HL-60/S4 treated with retinoic acid at 250 ng/mL for 4 days and 3 days (cell line): ENCODE data around the gene ACKR2.

Experiments
- in situ Hi-C: fragments of 300-500 bp; cut with MboI; formaldehyde crosslinking; loops from 2 replicates; pipeline ENCODE4 v1.7.0; 2022; ENCODE audit warnings: low sequenced_read_pairs

ACKR2 gene, protein sequence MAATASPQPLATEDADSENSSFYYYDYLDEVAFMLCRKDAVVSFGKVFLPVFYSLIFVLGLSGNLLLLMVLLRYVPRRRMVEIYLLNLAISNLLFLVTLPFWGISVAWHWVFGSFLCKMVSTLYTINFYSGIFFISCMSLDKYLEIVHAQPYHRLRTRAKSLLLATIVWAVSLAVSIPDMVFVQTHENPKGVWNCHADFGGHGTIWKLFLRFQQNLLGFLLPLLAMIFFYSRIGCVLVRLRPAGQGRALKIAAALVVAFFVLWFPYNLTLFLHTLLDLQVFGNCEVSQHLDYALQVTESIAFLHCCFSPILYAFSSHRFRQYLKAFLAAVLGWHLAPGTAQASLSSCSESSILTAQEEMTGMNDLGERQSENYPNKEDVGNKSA

DNA sequence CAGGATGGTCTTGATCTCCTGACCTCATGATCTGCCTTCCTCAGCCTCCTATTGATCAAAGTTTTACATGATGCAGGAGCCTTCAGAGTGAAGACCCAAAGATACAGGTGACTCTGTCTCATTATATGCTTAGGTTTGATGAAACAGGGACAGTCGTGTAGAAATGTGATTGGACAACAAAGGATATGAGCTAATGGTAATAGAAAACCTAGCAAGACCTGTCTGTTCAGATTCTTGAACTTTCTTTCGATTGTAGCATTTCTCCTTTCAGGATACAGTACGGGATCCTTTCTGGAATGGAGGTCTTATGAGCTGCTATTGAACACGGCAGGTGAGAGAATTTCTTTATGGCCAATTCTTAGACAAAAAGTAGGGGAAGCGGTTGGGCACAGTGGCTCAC, at the start of gene ACKR2:
ACKR2 (plus strand) TSS at position 244 of the 400 bp plus-strand sequence. CDS start 55,058 bp downstream, outside the sequence.
- in situ Hi-C loops: no loop called here

DNA sequence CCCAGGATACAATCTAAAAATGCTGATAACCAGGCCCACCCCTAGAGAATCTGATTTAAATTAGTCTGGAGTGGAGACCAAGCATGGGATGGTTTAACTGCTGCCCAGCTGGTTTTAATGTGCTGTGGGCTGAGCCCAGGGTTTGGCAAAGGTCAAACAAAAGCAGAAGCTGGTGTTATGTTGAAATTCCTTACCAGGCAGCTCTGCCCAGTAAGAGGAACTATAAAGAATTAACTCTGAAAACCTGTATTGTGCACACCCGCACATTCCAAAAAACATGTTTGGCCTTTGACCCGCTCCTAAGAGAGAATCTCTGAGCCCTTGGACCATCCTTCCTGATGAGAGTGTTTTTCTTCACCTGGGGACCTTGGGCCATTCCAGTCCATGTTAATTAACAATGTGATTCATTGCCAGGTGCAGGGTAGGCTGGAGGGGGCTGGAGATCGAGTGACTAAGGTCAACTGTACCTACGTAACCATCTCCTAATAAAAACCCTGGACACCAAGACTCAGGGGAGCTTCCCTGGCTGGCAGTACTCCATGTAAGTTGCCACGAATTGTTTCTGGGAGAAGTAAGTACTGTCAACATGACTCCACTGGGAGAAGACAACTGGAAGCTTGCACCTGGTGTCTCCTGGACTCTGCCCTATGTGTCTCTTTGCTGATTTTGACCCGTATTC, 47.1 kb upstream of the ACKR2 start:
- in situ Hi-C loops: no loop called here

DNA sequence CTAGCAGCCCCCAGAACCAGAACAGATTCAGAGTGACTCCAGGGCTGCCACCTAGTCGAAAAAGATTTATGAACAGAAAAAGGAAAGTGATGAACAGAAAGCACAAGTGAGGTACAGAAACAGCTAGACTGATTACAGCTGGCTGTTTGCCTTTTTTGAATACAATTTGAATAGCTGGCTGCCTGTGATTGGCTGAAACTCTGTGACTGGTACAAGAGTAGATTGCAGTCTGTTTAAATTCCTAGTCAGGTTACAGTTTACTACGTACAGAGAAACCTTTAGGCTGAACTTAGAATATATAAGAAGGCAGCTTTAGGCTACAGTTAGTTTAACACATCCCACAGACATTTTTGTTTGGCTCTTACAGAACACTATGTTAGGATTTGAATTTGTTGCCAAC, 46.2 kb upstream of the ACKR2 start:
- in situ Hi-C loops: no loop called here

DNA sequence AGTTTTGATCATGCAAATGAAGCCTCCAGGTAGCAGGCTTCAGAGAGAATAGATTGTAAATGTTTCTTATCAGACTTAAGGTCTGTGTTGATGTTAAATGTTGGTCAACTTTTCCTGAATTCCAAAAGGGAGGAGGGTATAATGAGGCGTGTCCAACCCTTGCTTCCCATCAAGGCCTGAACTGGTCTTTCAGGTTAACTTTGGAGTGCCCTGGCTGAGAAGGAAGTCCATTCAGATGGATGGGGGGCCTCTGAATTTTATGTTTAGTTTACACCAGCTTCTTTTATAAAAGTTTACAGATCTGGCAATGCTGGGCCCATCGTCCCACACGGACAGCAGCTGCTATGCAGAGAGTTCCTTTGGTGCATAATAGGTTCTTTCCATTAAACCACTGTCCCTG, 45.1 kb upstream of the ACKR2 start:
- in situ Hi-C loops: no loop called here

DNA sequence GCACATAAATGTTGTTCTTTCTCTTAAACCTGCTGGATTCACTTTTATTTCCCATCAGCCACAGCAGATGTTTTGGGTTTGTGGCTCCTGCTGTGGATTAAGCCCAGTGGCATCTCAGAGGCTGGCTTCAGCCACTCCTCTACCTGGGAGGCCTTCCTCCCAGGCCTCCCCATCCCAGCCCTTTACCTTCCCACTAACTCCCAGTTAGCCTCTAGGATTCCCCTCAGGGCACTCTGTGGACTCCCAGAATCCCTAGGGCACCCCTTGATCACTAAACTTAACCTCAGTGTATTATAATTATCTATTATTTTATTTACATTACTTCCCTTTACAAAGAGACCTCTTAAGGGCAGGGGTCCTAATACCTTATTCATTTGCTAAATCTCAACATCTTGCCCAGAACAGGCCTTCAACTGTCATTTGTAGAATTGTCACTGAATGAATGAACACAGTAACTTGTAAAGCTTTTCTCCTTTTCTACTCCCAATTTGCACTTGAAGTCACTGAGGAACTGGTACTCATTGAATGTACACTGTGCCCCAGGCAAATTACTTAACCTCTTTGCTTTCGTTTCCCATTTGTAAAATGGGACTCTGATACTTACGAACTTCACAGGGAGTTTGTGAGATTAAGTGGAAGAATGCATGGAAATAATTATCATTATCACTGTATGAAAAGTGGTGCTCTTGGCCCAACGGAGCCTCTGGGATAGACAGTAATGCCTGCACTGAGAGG, 44.5 kb upstream of the ACKR2 start:
- in situ Hi-C loops: no loop called here

DNA sequence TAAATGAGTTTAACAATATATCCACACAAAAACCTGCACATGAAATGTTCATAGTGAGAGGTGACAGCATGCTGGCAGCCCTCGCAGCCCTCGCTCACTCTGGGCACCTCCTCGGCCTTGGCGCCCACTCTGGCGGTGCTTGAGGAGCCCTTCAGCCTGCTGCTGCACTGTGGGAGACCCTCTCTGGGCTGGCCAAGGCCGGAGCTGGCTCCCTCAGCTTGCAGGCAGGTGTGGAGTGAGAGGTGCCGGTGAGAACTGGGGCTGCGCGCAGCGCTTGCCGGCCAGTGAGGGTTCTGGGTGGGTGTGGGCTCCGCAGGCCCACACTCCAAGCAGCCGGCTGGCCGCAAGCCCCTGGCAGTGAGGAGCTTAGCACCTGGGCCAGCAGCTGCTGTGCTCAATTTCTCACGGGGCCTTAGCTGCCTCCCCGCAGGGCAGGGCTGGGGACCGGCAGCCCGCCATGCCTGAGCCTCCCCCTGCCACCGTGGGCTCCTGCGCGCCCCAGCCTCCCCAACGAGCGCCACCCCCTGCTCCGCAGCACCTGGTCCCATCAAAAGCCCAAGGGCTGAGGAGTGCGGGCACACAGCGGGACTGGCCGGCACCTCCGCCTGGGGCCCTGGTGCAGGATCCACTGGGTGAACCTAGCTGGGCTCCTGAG, 39.6 kb upstream of the ACKR2 start:
- in situ Hi-C loops: no loop called here

DNA sequence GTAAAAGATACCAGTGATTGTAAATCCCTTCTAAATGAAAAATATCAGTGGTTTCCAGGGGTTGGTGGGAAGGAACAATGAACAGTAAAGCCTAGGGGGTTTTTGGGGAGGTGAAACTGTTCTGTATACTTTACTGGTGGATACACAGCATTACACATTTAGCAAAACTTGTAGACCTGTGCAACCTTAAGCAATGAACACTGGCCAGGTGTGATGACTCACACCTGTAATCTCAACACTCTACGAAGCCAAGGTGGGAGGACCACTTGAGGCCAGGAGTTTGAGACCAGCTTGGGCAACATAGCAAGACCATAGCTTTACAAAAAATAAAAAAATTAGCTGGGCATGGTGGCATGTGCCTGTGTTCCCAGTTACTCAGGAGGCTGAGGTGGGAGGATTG, 38.0 kb upstream of the ACKR2 start:
- in situ Hi-C loops: no loop called here

DNA sequence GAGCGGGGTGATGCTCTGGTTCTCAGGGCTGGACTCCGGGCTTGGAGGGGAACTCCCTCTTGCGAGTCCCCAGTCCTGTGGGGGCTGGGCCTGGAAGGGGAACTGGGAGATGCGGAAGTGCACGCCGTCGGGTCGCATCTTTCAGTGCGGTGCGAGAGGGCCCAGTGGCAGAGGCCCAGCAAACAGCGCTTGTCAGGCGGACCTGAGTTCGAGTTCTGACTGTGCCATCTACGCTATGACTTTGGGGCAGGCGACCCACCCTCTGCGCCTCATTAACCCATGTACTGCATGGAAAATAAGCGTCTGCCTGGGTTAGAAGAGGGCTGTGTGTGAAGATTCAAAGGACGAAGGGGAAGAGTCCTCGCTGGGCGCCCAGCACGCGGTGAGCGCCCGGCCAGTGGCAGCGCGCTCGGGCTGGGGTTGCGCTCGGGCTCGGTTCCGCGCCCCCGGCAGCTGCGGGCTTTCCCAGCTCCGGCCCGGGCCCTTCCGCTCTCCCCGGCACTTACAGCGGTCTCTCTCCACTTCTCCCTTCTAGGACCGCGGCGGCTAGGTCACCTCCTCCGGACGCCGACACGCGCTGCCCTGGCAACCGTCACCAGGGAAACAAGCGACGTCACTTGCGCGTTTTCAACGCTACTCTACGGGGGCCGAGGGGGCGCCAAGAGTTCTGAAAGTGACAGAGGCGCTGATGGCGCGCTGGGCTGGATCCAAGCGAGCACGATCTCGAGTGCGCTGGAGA, 36.4 kb upstream of the ACKR2 start, which contains the start of gene CCDC13:
CCDC13 (minus strand) TSS at position 584 of the 739 bp plus-strand sequence. CDS start 14,908 bp downstream, outside the sequence.
- in situ Hi-C loops: no loop called here

DNA sequence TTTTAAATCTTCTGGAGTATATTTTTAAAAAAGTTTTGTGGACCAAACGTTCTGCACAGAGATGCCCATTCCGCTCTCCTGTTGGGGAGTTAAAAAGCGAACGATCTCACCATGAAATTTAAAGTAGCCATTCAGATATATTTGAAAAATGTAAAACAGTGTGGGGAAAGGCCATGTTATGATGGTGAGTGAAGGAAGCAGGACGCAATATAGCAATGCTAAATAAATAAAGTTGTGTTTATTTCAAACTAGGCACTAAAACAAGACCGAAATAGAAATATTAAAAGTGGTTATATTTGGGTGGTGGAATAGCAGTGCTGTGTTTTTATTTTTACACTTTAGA, 35.9 kb upstream of the ACKR2 start:
- in situ Hi-C loops: no loop called here

DNA sequence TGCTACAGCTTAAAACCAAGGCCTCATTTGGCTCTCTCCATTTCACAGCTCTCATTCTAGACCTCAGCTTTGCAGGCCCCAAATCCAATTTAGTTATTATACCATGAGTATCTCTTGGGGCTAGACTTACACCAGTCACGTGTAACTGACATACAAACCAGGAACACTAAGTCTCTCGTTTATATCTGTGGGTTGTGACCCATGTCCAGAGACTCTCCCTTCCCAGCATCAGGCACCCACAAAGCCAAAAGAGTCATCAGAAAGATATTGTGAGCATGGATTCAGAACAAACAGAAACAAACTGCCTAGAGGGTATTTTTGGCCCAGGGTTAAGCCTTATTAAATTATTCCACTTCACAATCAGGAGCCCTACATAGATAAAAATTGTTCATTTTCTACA, 30.6 kb upstream of the ACKR2 start:
- in situ Hi-C loops: no loop called here

DNA sequence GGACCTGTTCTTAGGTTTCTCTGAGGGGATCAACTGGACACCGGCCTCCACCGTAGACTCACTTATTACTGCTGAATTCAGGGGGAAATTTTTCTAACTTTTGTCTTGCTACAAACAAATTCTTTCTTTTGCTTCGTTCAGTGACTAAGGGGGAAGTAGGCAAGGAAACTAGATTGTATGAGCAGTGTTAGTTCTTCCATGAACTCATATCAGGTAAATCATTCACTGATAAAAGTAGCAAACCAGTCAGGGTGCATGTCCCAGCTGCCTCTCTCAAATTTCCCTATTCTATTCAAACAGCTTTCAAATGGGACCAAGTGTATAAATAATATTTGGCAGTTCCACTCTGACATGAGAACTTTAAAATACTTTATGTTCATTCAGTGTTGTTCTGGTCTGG, 28.8 kb upstream of the ACKR2 start:
- in situ Hi-C loops: no loop called here

DNA sequence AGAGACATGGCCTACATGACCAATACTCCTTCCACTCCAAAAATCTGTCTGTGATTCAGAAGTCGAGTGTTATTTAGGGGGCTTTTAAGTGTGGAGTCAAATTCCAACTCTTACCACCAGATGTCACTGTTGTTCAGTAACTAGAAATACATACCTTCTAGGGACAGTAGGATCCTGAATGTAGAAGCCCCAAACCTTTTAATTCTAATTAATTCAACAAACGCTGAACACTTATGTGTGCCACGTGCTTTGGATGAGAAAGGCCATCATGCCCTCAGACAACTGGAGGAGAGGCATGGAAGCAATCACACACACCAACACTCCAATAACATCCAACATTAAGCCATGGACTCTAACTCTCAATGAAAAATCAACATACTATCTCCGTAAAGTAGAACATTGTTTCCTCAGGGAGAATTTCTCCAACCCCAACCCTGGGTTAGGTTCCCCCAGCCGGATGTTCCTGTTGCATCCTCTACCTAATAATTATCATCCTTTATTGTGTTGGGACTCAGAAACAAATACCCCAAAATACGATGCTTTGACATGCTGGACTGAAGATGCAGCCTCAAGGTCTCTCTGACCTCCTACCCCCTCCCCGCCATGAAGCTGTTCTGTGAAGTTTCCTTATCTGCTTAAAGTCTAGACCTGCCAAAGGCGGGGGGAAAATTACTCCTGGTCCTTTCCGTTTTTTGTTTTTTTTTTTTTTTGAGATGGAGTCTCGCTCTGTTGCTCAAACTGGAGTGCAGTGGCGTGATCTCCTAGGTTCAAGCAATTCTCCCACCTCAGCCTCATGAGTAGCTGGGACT, 28.1 kb upstream of the ACKR2 start:
- in situ Hi-C loops: no loop called here

DNA sequence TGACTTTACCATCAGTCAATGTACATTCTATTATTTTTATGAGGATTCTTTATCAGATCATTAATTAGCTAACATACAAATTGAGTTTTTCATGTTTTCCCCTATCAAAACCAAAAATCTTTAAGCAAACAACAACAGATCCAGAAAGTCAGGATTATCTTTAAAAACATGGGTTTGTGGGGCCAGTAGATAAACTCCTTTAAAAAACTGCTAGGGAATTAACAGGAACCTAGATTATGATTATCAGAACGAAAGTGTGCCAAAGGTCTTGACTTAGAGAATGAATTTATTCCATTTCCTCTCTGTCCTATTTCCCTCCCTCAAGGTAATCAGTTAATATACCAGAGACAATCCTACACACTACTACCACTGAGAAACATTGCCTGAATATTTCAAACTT, 23.0 kb upstream of the ACKR2 start:
- in situ Hi-C loops: no loop called here

DNA sequence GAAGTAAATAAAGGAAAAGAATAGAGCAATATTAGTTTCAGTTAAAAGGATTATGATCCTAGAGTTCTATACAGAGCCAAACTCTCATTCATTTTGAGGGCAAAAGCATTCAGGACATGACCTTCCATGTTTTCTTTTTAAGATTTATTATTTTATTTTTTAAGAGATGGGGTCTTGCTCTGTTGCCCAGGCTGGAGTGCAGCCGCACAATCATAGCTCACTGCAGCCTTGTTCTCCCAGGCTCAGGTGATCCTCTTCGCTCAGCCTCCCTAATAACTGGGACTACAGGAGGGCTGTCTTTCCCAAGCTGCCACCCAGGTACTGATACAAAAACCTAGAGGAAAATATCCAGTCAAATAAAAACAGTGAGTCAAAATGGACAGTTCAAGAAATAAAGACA, 22.6 kb upstream of the ACKR2 start:
- in situ Hi-C loops: no loop called here

DNA sequence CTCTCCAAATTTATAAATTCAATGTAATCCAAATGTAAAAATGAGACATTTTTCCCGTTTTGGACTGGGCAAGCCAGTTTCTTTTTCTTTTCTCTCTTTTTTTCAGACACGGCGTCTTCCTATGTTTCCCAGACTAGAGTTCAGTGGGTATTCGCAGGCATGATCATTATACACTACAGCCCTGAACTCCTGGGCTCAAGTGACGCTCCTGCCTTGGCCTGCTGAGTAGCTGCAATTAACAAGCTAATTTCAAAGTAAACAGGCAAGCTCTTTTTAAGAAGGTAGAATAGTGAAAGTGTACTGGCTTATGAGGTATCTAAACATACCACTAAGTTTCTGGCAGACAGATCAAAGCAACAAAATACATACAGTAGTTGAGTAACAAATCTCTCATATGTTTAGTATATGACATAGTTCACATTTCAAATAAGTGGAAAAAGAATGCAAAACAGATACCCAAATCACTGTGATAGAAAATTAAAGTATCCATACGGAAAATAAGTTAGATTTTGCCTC, 18.5 kb upstream of the ACKR2 start:
- in situ Hi-C loops: no loop called here

DNA sequence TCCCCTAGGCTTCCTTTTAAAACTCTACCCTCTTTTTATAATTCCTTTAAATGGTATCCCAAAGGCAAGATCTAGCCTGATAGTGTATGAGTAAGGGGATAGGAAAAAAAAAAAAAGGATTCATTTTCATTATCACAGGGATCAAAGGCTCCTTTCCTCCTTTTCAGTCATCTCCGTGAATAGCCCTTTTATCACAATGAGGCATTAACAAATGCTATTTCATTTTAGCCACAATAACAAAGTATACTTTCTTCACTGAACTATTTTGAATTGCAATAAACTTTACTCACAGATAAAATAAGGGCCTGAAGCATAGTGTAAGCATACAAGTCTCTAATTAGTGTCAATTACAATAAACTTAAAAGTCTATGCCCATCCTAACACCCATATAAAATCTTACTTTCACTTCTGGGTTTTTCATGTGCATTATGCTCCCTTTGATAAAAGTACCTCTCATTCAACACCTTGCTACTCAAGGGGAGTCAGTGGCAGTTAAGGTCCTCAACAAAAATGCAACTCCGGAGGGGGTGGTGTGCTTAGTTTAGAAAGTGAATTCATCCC, 13.5 kb upstream of the ACKR2 start:
- in situ Hi-C loops: no loop called here

DNA sequence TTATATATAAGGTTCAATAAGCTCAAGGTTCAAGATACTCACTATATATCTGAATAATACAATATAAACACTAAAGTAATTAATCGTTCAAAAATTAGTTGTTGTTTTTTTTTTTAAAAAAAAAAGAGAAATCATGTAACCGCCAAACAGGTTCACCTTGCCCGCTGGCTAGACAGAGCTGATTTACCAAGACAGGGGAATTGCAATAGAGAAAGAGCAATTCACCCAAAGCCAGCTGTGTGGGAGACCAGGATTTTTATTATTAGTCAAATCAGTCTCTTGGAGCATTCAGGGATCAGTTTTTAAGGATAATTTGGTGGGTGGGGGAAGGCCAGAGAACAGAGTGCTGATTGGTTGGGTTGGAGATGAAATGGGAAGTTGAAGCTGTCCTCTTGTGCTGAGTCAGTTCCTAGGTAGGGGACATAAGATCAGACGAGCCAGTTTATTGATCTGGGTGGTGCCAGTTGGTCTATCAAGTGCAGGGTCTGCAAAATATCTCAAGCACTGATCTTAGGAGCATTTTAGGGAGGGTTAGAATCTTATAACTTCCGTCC, 12.8 kb upstream of the ACKR2 start:
- in situ Hi-C loops: no loop called here

DNA sequence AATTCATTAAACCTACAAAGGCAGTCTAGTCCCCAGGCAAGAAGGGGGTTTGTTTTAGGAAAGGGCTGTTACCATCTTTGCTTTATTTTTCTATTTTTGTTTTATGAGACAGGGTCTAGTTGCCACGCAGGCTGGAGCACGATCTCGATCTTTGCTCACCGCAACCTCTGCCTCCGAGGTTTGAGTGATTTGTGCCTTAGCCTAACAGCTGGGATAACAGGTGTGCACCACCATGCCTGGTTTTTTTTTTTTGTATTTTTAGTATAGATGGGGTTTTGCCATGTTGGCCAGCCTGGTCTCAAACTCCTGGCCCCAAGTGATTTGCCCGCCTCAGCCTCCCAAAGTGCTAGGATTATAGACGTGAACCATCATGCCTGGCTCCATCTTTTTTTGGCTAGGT, 9.9 kb upstream of the ACKR2 start:
- in situ Hi-C loops: no loop called here

DNA sequence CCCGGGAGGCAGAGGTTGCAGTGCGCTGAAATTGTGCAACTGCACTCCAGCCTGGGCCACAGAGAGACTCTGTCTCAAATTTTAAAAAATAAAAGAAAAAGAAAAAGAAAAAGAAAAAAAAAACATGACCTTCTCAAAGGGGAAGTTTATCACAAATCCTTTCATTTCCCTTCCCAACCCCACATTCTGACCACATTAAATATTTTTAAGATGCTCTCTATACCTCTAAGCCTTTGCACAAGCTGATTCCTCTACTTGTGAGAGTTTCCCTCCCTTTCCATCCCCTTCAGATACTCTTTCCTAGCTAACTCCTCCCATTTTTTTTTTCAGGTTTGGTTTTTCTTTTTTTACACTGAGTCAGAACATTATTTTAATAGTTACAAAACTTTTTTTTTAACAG, 9.0 kb upstream of the ACKR2 start:
- in situ Hi-C loops: no loop called here
